ENCODE results near the gene ARFGAP2. TPM values are rescaled to one million over a fixed set of nuclear protein-coding genes. Genes with fewer than 3 reads are reported as not detected.

Gene ARFGAP2
- total RNA-seq, 1 experiment from 2014 or later, result 73.5 TPM

- H3K4me1 ChIP-seq (ENCODE audit: control insufficient read depth in 1 of 2, insufficient read depth in 2 of 2, low read length in 2 of 2), result no peaks in the 10 kb centered on the region
- ChIA-PET POLR2A (no interaction called here), RAD21 (ENCODE audit: low non-redundant PET in 1 of 2, low total read pairs in 2 of 2, uncharacterized antibody in 2 of 2, unreplicated experiment in 2 of 2) (no interaction called here), CTCF (interaction anchor here (1.1 kb wide), 1 partner anchor 10 kb away, joined by 3 read pairs; no protein-coding TSS in a partner anchor)
- H3K9ac ChIP-seq (ENCODE audit: low read length), result no peak overlapping the region
- BruUV-seq (replicated peaks), result no TSS peak
- no peak for DNase-seq (ENCODE audit: low read depth, low spot score)
- no peak overlapping the region for H3K4me3 ChIP-seq (replicated peaks in 1 of 2; ENCODE audit: low read depth in 1 of 2, low read length in 2 of 2)
- no peaks in the 10 kb centered on the region for H3K9me3 ChIP-seq (ENCODE audit: control insufficient read depth in 1 of 2, insufficient read depth in 1 of 2, low read depth in 1 of 2, low read length in 2 of 2)
- no peaks in the 10 kb centered on the region for H3K36me3 ChIP-seq (ENCODE audit: control insufficient read depth in 1 of 2, insufficient read depth in 2 of 2, low read length in 2 of 2)
- H3K9me2 ChIP-seq (ENCODE audit: insufficient read depth), result no peaks in the 10 kb centered on the region
- H3K4me2 ChIP-seq (ENCODE audit: low read length), result no peak overlapping the region
- H4K20me1 ChIP-seq (ENCODE audit: insufficient read depth), result no peaks in the 10 kb centered on the region
- H3K27ac ChIP-seq (ENCODE audit: low read depth, low read length), result no peak overlapping the region
- H3K79me2 ChIP-seq (ENCODE audit: insufficient read depth, low read length), result no peaks in the 10 kb centered on the region
- no peak overlapping the region for H2AFZ ChIP-seq (ENCODE audit: low read depth, low read length, poor library complexity, severe bottlenecking)
- H3K27me3 ChIP-seq (ENCODE audit: insufficient read depth, low read length), result no peaks in the 10 kb centered on the region
- TF ChIP-seq ZFX (IDR thresholded peaks at IDR 0.05) (no peak), SP1 (IDR thresholded peaks at IDR 0.05; ENCODE audit: low read depth) (no peak), FOSL1 (IDR thresholded peaks at IDR 0.05; ENCODE audit: low read depth) (no peak), JUND (IDR thresholded peaks at IDR 0.05) (no peak), SRF (IDR thresholded peaks at IDR 0.05; ENCODE audit: low read depth) (no peak), MAX (IDR thresholded peaks at IDR 0.05) (no peak), CTCF (IDR thresholded peaks at IDR 0.05 in 2 of 3, conservative IDR thresholded peaks at IDR 0.05 in 1 of 3; ENCODE audit: borderline replicate concordance in 1 of 3, insufficient read depth in 1 of 3, low read depth in 2 of 3, low read length in 2 of 3) (no peak), RAD21 (IDR thresholded peaks at IDR 0.05; ENCODE audit: low read depth) (no peak), EZH2phosphoT487 (IDR thresholded peaks at IDR 0.05; ENCODE audit: borderline replicate concordance) (no peak), ELF1 (IDR thresholded peaks at IDR 0.05; ENCODE audit: borderline replicate concordance, low read depth) (no peak), CBX3 (IDR thresholded peaks at IDR 0.05; ENCODE audit: low read depth) (no peak), POLR2AphosphoS5 (IDR thresholded peaks at IDR 0.05; ENCODE audit: low read depth, low read length) (no peak), YY1 (IDR thresholded peaks at IDR 0.05; ENCODE audit: extremely low read depth, insufficient replicate concordance, low read depth, low read length) (no peak), REST (IDR thresholded peaks at IDR 0.05; ENCODE audit: low read depth) (no peak), EGR1 (IDR thresholded peaks at IDR 0.05; ENCODE audit: low read depth) (no peak), EZH2 (IDR thresholded peaks at IDR 0.05) (no peak), POLR2A (IDR thresholded peaks at IDR 0.05; ENCODE audit: borderline replicate concordance, extremely low read depth, insufficient read depth, insufficient read length) (no peak)
- TF ChIP-seq, protein P1, sequence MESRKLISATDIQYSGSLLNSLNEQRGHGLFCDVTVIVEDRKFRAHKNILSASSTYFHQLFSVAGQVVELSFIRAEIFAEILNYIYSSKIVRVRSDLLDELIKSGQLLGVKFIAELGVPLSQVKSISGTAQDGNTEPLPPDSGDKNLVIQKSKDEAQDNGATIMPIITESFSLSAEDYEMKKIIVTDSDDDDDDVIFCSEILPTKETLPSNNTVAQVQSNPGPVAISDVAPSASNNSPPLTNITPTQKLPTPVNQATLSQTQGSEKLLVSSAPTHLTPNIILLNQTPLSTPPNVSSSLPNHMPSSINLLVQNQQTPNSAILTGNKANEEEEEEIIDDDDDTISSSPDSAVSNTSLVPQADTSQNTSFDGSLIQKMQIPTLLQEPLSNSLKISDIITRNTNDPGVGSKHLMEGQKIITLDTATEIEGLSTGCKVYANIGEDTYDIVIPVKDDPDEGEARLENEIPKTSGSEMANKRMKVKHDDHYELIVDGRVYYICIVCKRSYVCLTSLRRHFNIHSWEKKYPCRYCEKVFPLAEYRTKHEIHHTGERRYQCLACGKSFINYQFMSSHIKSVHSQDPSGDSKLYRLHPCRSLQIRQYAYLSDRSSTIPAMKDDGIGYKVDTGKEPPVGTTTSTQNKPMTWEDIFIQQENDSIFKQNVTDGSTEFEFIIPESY (IDR thresholded peaks at IDR 0.05; ENCODE audit: extremely low read depth, insufficient replicate concordance, low read length), result no peak
- intact Hi-C loops (cut with micrococcal nuclease), result no loop called here
- no peak for ATAC-seq
Measured at GRCh38 chr11:47143322-47143721, 33.4 kb downstream of the ARFGAP2 start.
